HG02678 (cell line): Measurements from ENCODE around the gene MESP2.

Source experiments
- ATAC-seq: cut with Tn5 transposase; IDR thresholded peaks from one replicate; pipeline ENCODE4 v1.9.1; 2021; ENCODE audit warnings: mild to moderate bottlenecking, moderate library complexity; ENCODE audit not compliant: unreplicated experiment

MESP2 gene

DNA sequence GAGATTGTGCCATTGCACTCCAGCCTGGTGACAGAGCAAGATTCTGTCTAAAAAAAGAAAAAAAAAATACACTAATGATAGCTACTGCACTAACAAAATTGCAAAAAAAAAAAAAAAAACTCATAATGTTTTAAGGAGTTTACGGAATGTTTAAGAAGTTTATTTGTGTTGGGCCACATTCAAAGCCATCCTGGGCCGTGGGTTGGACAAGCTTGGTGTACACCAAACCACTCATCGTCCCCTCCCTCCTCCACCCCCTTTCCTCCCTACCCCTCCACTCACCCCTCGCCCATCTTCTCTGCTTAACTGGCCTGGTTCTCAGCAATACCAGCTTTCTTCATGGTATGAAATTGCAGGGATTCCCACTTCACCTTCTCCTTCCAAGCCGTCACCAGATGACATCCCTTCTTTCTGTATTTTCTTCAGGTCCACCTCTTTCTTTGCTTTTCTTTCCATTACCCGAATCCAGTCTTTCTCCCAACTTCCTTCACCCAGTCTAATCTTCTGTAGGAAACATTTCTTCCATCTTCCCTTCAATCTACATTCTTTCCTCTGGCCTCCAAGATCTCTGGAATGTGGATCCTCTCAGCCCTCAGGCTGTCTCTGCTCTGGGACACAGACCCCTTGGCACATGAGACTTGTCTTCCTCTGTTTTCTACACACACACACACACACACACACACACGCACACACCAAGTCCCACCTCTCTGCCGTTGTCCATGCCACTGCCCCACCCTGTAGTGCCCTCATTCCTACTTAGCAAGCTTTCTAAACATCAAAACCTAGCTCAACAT, 21.6 kb upstream of the MESP2 start:
- ATAC-seq: no peak

DNA sequence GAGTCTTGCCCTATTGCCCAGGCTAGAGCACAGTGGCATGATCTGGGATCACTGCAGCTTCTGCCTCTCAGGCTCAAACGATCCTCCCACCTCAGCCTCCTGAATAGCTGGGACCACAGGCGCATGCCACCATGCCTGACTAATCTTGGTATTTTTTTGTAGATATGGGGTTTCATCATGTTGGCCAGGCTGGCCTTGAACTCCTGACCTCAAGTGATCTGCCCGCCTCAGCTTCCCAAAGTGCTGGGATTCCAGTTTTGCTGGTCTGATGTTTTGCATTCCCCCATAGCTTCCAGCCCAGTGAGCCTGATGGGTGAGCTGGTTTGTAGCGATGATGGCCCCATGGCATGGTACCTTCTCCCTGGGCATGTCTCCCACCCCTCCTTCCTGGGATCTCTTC, 20.4 kb upstream of the MESP2 start:
- no peak for ATAC-seq

DNA sequence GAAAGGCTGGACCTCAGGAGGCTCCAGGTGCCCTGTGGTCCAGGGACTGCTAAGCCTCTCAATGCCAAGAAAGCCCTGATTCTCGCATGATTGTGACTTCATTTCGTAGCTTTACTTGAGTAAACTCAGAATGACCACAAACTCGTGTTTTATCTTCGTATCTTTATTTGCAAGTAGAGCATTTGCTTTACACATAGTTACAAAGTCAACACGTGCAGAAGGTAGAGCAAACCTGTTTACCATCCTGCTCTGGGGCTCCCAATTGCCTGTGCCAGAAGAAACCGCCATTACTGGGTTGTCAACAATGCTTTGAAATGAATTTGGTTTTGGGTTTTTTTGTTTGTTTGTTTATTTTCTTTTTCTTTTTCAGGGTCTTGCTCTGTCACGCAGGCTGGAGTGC, 19.2 kb upstream of the MESP2 start:
- ATAC-seq: no peak

DNA sequence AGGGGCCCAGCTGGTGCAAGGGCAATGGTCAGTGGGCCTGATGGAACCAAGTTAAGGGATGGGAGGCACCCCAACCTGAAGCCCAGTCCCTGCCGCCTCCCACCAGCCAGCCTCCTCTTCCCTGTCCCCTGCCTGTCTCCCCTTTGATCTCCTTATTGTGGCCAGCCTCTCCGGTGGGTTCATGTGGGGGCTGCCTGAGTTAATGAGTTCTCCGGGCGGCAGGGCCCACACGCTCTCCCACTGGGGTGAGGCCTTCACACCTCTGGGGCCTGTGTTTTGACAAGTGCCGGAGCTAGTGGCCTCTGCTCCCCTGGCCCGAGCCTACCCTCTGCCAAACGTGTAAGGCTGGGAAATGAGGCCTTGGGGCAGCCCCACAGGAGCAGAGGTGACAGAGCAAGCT, 17.8 kb upstream of the MESP2 start:
- ATAC-seq: no peak

DNA sequence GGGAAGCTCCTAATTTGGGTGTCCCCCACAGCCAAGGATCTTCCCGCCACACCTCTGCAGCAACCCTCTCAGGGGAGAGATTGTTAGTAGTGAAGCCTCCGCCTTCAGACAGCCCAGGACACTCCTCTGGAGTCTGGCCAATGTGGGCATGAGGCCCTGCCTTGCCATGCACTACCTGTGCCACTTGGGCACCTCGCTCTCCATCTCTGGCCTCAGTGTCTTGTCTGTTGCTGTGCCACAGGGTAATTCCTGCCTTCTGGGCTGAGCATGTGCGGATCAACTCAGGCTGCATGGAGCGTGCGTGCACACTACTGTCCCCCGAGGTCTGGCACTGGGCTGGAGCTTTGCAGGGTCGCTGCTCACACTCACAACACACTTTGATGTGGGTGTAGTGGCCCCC, 17.2 kb upstream of the MESP2 start:
- ATAC-seq: no peak

DNA sequence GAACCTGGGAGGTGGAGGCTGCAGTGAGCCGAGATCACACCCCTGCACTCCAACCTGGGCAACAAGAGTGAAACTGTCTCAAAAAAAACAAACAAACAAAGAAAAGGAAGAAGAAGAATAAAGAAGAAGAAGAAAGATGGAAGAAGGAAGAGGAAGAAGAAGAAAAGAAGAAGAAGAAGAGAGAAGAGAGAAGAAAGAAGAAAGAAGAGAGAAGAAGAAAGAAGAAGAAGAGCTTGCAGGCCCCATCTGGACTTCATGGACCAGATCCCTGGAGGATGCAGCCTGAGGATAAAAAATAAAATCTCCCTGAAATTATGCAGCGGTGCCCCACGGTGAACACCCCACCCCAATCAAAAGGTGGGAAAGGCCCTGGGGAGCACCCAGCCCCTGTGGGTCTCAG, 16.3 kb upstream of the MESP2 start:
- ATAC-seq: no peak

DNA sequence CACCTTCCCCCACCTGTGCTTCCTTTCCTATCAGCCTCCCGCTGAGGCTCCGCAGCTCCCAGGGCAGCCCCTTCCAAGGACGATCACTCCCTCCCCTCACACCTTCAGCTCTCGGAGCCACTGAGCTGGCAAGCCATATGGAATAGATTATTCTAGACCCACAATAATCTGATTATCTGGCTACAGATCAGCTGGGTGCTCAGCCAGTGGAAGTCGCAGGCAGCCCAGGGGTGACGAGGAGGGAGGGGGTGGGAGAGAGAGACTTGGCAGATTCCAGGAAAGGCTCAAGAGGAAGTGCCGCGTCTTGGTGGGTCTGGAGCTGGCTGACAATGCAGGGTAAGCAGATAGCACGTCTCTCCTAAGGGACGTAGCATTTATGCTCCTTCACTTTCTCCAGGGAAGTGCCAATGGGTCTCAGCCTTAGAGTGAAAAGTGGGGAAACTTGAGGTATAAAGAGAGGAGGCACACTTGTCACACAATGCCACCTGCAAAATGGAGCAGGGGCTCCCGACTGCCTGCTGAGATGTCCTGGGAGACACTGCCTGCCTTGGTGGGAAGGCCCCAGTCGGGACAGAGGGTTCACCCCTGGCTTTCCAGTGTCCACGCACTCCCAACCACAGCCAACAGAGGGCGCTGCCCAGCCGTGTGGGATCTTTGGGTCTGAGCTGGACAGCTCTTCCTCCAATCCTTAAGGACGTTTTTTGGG, 15.7 kb upstream of the MESP2 start:
- ATAC-seq: no peak

DNA sequence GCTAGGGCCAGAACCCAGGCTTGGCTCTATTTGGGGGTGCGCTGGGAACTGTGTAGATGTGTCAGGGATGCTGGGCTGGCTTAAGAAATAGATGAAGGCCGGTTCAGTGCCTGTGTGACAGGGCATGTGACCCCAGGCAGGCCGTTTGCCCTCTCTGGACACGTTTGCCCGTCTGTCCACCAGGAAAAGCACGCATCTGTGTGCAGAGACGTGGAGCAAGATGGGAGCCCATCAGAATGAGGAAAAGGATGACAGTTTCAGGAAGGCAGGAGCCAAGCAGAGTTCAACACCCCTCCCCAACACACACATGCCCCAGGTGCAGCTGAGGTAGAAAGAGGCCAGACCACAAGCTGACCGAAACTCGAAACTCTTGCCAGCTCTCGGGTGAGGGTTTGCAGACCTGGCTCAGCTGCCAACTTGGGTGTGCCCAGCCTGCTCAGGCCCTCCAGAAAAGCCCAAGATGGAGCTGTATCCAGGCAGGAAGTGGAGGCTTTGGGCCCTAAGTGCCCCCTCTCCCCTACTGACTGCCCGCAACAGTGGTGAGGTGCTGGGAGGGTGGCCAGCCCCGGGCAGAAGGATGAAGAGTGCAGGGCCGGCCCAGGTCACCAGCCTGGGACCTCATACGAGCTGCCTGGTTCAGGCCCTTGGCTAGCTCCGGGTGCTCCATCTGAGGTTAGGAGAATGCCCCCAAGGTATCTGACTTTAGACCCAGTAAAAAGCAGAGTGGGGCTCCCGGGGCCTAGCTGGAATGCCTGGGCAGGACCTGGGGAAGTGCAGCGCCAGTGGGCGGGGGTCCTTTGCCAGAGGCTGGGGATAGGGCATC, 14.9 kb upstream of the MESP2 start:
- ATAC-seq: peak; percentile 68

DNA sequence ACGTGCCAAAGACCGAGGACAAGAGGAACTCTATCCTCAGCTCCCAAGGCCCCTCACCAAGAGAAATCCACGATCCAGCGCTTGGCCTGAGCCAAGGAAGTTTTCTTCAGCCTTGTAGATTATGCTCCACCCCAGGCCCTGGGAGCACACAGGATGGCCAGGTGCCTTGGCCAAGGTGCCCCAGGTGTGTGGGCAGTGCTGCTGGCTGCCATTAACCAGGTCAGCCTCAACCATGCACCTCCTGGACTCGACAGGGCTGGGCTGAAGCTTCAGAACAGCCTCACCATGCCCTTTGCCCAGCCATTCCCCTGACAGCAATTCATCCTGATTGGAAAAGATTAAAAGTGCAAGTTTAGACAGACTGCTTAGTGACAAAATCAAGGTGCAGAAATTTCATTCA, 14.2 kb upstream of the MESP2 start:
- ATAC-seq: no peak

DNA sequence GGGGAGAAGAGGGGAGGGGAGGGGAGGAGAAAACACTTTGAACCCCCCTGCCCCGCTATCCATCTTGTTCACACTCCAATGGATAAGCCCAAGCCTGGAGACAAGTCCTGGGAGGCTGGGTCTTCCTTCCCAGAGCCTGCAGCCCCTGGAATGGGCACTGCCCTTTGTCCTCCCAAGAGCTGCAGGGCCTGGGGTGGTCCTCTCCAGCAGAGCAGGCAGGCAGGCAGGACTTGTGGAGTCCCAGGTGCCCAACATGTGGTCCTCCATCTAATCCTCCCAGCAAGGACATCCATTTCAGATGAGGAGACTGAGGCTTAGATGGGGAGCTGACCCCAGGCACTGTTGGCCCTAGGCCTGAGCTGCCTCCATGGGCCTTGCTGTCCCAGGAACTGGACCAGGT, 10.4 kb upstream of the MESP2 start:
- no peak for ATAC-seq

DNA sequence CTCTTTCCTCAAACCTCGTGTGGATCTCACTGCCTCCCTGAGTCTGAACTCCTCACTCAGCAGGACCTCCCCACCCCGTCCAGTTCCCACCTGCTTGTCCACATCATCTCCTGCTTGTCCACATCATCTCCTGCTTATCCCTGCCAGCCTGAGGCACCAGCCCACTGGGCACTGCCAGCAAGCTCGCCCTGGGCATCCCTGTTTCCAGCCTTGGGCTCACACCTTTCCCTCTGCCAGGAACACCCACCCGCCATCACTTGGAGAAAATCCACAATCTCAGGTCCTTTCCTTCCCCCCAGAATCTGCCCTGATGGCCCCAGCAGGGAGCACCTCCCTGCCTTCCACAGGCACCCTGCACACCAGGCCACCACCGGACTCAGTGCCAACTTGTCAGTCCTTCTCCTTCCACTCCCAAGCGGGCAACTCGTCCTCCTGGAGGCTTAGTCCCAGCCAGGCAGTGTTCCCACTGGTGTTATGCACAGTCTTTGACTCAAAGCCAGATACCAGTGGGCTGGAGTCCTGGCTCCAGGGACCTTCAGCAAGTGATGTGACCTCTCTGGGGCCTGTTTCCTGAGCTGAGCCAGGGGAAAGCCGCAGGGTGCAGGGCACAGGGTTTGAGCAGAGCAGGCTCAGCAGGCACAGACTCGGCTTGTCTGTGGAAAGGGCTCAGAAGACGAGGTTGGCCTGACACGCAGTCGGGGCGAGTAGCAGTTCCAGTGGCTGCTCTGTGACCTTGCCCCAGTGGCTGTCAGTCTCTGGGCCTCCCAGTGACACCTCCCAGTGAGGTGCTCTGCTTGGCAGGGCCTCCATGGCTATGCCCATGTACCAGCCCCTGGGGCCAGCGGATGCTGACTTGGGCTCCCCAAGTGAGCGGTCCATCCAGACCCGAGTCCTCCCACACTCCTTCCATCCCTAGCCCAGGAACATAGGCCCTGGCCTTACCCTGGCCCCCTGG, 9.5 kb upstream of the MESP2 start:
- ATAC-seq: no peak

DNA sequence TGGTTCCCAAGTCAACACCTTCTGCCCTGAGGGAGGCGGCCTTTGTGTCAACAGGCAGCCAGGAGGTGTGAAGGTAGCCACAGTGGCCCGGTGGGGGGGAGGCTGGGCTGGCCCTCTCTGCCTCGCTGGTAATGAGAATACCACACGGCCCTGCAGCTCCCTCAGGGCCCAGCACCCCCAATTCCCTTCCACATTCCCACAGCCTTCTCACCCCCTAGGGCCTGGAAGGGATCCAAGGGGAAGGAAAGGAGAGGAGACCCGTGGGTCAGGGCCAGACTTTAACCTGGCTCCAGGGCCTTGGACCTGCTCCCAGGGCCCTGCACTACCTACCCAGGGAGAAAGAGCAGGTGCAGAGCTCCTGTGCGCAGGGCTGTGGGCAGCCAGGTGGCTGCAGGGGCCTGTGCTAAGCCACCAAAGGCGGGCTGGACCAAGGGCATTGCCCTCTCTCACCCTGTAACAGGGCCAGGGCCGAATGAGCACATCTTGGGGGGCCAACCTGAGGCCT, 8.7 kb upstream of the MESP2 start:
- no peak for ATAC-seq

DNA sequence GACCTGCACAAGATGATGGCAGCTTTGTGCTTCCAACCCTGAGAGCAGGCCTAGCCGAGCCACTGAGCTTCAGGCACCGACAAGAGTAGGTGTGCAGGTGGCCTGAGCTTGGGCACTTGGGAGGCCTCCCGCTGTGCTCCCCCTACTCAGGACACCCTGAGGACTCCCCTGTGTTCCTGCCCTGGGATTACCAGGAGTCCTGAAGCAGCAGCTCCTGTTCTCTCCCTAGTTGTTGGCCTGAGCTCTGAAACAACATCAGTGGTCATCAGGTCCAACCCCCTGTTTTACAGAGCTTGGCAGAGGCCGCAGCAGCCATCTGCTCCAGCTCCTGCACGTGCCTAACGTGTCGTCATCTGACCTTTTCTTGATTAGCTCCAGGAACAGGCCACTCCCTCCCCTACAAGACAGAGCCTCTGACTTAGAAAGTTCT, 8.0 kb upstream of the MESP2 start:
- no peak for ATAC-seq

DNA sequence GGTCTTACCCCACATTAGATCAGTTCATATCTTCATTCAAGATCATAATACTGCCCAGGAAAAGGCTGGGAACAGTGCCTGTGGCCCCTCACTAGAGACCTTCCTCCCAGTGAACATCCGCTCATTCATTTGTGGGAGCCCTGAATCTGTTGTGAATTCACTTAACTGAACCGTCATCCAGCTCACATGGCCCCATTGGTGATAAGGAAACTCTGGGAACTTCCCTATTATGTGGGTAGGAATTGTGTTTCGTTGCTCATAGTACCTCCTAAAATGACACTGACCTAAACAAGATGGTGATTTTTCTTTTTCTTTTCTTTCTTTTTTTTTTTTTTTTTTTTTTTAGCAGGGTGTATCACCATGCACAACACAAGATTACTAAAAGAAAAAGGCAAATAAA, 6.8 kb upstream of the MESP2 start:
- no peak for ATAC-seq

DNA sequence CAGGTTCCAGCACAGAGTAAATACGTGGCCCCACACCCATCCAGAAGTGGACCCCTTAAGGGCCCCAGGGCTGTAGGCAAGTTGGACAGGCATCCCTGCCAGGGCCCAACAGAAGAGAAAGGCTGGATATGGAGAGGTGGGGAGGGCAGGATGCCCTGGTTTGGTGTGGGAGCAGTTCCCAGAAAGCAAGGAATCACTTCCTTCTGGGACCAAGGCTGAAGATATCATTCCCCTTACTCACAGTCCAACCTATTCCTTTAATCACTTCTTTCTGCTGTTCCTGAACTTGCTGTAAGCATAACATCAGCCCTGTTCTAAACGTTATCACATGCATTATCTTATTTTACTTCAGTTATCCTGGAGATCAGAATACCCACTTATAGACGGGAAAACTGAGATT, 6.1 kb upstream of the MESP2 start:
- ATAC-seq: no peak

DNA sequence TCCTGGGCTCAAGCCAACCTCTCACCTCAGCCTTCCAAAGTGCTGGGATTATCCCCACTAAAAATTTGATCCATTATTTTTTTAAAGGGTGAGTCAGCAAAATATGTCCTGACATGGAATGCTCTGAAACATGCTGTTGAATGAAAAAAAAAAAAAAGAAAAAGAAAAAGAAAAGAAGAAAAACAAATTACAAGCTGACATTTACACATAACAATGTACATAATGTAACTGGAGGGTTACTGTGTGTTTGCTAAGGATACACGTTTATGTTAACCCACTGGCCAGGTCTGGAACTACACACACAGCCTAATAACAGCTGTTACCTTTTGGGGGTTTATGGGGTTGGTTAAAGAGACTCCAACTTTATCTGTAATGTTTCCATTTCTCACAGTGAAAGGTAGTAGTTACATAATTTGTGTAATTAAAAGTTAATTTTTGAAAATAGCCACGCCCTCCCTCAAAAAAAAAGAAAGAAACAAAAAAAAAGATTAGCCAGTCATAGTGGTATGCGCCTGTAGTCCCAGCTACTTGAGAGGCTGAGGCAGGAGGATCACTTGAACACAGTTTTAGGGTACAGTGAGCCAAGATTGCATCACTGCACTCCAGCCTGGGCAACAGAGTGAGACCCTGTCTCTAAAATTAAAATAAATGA, 3.1 kb upstream of the MESP2 start:
- no peak for ATAC-seq

DNA sequence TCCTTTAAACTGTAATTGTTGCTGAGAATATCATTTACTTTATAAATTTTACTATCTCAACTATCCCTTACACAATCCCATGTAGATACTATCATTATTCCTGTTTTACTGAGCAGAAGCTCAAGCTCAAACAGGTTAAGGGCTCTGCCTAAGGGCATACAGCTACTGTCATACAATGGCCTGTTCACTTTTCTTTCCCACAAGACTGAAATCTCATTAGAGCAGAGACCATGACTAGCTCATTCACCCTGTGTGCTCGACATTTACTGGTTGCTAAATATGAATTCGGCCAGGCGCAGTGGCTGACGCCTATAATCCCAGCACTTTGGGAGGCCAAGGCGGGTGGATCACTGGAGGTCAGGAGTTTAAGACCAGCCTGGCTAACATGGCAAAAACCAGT, 1.6 kb upstream of the MESP2 start:
- no peak for ATAC-seq

DNA sequence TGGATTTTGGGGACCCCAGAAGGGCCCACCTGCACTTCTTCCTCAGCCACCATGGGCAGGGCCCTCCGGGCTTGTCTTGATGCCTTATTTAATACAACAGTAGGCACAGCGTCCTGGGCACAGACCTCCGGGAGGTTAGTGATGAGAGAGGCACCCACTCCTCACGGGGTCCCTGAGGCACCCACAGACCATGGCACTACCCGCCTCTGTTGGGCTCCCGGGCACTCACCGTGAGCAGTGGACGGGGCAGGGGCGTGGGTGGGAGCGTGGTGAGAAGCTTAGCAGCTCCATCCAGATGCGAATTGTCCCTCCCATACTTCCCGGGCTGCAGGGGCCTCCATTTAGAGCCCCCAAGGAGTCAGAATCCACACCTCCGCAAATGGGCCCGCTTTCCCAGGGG, 317 bp upstream of the MESP2 start:
- no peak for ATAC-seq

DNA sequence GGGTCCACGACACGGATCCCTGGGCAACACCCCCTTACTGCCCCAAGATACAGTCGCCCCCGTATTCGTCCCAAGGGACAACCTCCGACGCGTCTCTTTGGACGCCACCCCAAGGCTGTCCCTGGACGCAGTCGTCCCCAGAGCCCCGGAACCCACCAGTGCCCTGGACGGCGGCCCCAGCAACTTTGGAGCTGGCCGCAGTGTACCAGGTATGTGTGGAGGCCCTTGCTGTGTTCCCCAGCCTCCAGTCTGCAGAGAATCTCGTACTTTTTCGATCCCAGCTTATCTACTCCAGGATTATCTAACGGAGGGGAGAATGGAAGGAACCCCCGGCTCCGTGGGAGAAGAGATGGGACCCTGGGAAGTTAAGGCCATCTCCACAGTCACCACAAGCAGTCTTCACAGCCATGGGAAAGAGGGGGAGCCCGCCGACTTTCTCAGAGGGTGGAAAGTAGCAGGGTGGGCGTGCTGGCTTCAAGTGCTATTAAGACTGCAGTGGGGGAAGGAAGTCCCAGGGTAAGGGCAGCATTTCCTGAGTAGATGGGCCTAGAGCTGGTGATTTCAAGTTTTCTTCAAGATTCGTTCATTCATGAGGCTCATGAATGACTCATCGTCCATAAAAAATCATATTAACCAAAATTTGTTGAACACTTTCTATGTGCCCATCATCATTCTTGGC, 1.1 kb downstream of the MESP2 start:
- ATAC-seq: no peak
